NOMO-1 treated with DMSO at 0.1 percent for 48 hours (cell line): ENCODE data around the gene MAD1L1.

Source experiments
- DNase-seq: peaks from one replicate; lab custom pipeline; 2025; ENCODE audit not compliant: unreplicated experiment; lab: John Stamatoyannopoulos, UW

The MAD1L1 gene

DNA sequence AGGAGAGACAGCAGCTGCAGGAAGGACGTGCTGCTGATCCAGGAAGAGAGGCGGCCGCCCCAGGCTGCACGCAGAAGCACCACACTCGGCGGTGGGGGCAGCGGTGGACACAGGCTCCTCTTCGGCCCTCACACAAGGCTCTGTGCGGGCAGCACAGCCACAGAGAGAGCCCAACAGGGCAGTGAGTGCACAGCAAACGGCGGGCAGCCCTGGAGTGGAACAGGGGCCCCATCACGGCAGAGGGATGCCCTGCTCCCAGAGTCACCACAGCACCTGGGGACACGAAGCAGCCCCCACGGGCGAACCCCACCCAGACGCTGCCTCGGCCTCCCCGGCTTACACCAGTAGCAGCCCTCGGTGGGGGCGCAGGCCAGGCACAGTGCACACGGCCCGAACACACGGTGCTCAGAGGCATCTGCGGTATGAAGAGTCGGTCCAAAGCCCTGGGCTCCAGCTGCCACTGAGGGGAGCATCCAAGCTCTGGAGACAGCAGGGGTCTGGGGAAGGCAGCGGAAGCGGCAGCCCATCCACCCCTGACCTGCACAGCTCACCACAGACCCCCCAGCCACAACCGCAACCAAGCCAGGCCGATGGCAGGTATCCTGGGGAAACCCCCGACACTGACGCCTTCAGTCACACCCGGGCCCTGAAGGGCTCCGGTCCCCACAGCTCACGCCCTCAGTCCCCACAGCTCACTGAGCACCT lies 26.1 kb upstream of the MAD1L1 start:
- DNase-seq, result no peak

DNA sequence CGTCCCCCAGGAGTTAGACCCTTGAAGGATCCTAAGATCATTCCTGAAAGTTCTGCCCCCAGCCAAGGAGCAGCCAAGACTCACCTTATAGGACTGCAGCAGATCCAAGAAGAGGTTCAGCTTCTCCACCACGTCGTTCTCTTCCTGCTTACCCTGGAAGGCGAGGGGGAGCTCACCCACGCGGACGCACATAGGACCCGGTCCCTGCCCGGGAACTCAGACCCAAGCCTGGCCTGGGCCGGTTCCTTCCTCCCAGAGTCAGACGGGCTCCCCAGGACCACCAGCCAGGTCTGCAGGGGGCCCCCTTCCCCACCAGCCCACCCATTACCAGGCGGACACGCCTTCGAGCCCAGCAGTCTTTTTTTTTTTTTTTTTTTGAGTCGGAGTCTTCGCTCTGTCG lies 24.9 kb upstream of the MAD1L1 start:
- DNase-seq, result no peak

DNA sequence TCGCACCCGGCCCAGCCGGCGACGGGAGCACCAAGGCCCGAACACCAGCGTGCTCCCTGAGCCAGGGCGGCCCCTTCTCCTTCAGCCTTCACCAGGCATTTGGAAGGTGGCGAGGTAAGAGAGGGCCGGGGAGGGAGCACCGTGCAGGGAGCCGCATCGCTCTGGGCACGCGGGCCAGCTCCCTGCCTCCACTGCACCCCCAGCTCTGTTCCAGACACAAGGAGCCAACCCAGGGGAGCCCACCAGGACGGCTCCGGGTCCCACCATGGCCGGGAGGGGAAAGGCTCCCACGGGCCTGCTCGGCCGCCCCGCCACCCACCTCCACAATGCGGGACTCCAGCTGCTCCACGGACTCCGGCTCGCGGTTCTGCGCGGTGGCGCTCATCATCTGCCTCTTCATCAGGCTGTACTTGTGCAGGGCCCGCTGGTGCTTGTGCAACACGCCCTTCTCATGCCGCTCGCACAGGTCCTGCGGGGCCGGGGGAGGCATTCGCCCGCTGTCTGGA lies 24.4 kb upstream of the MAD1L1 start:
- no peak for DNase-seq

DNA sequence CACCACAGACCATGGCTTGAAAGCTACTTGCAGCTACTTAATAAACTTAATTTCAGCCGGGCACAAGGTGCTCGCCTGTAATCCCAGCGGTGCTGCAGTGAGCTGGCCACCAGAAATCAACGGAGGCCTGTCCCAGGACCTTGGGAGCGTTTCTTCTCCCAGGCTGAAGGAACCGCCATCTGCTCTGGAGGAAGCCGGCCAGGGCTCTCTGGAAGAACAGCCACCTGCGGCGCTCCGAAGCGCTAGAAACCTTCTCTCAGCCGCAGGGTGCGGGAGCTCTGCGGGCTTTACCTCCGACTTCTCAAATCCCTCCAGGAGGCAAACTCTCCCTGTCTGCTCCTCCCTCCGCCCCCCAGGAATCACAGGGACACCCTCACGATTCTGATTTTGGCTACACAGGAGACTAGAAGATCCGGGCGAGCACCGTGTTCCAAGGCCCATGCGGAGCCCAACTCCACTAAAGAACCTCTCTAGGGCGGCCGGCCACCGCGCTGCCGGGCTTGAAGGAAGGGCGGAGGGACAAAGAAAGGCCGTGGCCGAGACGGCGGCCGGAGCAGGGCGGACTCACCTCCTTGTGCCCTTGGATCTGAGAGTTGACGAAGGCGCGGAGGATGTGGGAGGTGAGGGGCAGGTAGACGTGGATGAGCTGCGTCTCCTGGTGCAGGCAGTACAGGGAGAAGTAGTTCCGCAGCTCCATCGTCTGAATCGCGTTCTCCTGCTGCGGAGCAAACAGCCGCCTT lies 23.7 kb upstream of the MAD1L1 start:
- no peak for DNase-seq

DNA sequence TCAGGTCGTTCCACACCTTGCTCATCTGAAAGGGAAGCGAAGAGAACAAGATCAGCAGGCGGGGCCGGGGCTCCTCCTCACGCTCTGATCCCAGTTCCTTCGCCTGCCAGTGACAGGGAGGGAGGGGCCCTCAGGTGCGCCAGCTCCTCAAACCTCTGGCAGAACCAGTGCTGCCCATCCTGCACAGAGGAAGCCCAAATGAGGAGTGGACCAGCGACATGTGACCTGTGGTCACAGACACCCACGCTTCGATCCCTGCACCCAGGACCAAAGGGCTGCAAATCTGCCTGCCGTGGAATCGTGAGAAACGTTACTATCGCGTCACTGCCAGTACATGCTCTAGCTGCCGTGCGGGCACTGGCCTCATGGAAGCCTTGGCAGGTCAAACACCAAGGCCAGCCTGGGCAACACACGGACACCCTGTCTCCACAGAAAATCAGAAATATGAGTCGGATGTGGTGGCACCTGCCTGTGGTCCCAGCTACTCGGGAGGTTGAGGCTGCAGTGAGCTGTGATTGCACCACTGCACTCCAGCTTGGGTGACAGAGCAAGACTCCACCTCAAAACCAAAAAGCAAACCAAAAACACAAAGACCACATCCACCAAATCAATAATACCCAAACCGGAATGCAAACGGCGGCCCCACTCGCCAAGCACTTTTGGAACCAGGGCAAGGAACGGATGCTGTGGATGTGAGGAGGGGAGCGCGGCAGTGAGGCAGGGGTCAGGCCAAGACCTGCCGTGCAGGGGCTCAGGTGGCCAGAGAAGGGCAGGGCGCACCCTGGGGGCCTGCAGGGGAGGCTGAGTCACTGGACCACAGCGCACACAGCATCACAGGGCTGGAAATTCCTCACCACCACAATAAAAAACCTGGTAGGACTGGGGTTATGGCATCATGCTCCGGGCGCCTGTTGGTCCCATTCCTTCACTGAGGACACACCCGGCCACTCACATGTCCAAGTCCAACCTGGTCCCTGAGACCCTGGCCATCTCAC lies 22.7 kb upstream of the MAD1L1 start:
- no peak for DNase-seq

DNA sequence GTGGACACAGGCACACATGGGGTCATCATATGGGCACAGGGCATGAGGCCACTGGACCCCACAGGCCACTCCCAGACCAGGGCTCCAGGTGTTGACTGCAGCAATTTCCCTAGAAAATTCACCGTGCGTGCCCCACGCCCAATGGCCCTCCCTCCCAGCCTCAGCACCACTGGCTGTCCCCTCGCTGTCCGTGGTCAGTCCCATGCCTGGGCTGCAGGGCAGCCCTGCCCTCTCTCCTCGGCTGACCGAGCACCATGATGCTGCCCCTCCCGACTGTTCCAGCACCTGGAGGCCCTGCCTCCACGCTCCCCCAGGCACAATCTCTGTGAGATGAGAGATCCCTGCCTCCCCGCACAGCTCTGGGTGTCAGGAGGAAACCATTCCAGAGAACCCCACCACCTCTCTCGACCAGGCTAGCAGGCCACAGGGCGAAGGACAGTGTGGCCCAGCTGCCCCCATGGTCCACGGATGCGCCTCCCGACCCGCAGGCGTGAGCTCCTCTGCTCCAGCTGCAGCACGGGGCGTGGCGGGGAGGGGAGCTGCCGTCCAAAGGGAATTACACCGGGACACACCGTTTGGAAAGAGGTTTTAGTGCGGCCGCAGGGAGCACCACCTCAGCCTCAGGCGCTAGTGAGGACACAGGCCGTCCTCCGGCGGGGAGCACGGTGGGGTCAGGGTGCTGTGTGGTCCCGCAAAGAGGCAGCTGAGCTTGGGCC lies 21.8 kb upstream of the MAD1L1 start:
- no peak for DNase-seq

DNA sequence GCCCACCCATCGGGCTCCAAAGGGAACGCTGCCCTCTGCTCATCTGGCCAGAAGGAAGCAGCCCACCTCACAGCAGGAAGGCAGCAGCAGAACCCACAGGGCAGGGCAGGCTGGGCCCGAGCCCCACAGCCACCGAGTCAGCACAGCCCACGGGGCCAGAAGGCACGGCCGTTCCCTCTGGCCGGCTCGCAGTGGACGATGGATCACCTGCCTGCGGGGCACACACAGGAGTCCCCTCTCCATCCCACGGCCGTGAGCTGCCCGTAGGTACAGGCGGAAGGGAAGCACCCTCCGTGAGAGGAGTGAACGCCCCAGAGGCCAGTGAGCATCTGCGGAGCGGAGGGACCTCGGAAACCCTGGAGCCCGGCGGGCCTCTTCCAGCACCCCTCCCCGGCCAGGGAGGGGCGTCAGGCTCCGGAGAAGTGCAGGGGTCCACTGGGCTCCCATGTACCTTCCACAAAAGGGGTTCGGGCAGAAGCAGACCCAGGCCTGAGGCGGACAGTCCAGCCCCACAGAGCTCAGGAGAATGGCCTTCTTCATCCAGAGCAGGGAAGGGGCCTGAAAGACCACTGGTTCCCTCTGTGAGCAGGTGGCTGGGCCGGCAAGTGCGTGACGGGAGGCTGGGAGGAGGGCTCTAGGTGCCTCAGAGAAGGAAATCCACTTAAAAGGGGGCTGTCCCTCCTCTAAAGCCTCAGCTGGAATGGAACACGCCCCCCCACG lies 20.9 kb upstream of the MAD1L1 start:
- DNase-seq, result no peak

DNA sequence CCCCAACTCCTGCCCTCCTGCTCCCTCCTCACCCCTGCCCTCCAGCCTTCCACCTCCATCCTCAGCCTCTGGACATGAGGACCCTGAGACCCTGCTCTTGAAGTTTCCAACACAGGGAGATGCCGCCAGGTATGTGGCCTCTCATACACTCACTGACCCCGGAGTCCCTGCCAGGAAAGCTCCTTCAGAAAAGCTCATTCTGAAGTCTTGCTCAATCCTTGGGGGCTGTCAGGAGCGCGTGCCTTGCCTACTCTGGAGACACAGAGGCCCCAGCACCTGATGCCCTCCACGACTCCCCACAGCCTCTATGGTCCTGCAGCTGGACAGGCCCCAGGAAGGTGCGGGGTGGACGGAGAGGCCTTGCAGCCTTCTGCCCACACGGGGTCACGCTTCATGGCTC lies 20.3 kb upstream of the MAD1L1 start:
- DNase-seq, result no peak

DNA sequence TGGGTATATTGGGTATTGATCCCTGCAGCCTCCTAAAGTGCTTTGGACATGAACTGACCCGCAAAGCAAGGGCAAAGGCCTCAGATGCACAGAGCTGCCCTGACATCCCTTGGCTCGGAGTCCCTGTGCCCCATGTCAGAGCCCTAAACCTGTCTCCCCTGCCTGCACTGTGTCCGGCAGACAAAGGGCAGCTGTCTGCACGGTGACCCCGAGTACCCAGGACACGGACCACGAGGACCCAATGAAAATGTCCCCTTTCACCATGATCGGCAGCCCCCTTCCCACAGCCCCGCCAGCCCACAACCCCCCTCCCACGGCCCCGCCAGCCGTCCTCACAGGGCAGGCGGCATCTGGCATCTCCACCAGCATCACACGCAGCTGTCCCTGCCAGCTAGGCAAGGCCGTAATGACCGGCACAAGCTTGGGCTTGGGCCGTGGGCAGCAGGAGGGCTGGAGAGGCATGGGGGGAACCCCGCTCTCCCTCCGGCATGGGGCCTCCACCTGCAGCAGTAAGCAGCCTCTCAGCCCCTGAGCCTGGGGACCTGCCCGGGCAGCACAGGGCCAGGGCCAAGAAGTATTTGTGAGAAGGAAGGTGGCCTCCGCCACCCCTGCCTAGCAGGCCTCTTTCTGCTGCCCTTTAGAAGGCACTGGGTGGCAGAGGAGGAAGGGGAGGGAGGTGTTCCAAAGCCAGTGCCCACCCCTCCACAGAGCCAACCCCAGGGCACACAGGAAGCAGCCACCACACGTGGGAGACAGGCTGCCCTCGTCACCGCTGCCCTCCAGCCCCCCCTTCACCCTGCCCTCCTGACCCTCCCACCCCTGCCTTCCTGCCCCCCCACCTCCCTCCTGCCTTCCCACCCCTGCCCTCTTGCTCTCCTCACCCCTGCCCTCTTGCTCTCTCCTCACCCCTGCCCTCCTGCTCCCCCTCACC lies 19.4 kb upstream of the MAD1L1 start:
- no peak for DNase-seq

DNA sequence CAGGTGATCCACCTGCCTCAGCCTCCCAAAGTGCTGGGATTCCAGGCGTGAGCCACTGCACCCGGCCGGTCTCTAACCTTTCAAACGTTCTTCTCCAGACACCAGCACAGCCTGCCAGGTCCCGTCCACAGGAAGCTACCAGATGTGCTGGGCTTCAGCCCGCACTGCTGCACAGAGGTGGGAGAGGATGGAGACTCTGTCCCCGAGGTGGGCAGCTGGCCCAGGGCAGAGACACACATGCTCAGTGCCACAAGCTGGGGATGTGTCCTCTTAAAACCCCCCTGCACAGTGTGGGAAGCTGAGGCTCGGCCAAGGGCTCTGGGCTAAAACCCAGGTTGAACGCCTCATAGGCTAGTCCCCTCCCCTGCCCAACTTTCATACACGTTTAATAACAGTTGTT lies 18.6 kb upstream of the MAD1L1 start:
- no peak for DNase-seq

DNA sequence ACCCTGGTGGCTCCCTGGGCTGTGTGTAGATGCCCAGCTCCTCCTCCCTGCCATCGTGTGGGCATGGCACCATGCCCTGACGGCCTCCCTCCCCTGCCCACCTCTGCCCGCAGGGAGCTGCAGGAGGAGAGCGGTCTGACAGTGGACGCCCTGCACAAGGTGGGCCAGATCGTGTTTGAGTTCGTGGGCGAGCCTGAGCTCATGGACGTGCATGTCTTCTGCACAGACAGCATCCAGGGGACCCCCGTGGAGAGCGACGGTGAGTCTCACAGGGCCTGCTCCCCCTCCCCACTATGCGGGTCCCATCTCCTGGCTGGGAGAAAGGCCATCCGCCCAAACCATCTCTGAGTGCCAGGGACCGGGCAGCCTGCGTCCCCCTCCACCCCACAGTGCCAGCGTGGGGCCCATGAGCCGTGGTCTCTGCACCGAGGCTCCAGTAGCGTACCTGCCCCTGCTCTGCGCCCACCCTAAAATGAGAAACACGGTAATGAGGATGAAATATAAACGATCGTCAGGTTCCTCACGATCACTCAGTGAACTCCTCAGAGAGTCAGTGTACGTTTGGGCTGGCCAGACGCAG lies 17.1 kb upstream of the MAD1L1 start:
- DNase-seq, result no peak

DNA sequence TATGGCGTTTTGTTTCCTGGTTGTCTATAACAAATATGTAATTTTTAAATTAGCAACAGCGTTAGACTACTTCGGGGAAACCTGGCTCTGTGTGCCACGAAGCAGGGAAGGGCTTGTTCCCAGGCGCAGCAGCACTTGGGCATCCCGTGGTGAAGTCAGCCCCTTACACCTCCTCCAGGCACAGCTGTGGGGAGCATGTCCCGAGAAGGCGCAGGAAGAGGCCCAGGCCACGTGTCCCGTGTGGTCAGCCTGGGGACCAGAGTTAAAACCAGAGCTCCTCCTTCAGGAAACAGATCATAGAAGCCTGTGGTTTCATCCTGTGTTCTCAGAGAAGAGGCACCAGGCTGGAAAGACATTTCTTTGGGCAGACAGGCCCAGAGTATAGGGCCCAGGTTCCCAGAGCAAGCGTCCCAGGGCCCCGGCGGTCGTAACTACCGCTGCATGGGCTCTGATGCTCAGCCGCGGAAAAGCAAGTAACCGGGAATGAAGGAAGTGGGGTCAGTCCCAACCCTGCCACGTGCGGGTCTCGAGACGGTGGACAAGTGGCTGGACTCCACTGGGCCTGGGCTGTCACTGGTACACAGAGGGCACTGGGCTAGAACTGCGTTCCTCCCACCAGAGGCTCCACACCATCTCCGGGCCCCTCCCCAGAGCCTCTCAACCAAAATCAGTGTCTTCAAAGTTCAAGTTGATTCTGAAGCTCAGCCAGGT lies 16.4 kb upstream of the MAD1L1 start:
- DNase-seq, result peak; percentile 83

DNA sequence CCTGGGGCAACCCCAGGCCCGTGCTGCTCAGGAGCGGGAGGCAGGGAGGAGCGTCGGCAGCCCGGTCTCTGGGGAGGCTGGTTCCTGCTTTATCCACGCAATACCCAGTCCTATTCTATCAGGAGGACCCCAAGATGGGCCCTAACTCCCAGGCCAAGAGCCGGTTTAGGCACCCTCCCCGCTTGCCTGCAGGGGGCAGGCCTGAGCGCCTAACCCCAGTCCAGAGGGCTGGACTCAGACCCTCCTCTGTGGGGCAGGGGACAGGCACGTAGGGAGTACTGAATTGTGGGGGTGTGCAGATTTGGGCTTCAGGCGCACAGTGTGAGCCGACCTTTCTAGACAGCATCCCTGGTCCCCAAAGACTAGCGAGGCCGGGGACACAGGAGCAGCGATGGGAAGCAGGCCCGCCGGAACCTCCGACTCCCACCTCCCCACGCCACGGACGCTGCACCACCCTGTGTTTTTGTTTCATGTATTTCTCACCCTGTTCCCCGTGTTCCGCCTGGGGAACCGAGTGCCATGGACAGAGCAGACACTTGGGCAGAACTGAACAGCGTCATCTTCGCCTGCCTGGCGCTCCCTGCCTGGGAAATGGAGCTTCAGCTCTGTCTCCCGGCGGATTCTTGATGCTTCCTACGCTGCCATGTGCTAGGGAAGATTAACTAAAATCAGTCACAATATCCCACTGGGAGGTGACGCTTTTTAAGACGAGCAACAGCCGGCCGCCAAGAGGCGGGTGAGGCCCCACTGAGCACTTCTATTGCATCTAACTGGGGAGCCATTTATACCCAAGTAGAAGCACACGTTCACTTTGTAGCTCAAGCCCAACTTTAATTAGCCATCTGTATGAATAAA lies 14.6 kb upstream of the MAD1L1 start:
- no peak for DNase-seq

DNA sequence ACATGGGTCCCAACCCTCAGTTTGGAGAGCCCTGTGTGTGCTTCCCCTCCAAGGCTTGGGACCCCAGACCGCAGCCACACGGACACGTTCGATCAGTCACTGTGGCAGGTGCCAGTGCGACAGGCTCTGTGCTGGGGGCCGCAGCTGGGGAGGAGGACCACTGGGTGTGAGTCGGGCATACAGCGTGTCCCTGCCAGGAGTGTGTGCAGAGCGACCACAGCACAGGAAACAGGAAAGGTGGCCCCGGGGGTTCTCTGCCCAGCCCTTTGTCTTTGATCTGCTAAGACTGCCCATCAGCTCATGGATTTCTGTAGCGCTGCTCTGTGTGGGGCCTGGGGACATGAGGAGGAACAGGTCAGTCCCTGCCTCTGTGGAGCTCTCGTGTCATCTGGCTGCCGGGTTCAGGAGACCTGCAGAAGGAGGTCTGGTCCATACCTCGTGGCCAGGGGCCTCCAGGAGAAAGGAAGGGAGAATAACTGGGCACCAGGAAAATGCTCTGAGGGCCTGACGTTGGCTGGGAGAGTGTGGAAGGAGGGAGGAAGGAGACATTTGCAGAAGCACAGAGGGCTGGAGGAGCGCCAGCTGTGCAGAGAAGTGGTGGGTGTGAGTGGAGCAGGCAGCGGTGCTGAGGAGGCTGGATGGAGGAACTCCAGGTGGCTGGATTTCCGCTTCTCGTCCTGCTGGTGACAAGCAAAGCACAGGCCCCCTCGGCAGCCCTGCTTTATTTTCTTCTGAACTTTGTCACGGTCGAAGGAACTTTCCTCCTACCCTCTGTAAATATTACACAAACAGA lies 13.3 kb upstream of the MAD1L1 start:
- no peak for DNase-seq

DNA sequence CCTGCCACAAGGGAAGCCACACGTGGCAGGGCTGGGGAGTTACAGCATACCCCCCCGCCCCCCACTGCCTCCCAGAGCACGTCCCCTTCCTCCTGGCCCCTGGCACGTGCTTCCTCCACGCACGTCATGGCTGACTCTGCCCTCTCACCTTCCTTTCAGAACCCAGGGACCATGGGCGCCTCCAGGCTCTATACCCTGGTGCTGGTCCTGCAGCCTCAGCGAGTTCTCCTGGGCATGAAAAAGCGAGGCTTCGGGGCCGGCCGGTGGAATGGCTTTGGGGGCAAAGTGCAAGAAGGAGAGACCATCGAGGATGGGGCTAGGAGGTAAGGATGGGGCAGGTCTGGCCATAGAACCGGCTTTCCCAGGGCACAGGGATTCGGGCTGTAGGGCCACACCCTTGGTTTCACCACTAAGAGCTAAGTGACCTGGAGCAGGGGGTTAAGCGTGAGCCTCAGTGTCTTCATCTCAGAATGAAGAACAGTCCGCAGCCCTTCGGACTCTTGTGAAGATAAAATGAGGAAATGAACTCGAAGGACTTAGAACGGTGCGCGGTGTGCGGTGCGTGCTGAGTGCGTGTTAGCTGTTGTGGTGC lies 11.8 kb upstream of the MAD1L1 start:
- DNase-seq, result no peak

DNA sequence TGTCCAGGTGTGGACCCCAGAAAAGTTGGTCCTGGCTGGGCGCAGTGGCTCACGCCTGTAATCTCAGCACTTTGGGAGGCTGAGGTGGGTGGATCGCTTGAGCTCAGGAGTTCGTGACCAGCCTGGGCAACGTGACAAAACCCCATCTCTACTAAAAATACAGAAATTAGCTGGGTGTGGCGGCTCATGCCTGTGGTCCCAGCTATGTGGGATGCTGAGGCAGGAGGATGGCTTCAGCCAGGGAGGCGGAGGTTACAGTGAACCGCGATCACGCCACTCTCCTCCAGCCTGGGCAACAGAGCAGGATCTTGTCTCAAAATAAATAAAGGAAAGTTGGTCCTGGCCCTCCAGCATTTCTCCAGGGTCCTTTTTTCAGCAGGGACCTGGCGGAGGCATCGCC lies 10.7 kb upstream of the MAD1L1 start:
- DNase-seq, result no peak
